WTC11 (cell line): ENCODE measurements around the gene EBI3. TPM values are rescaled to one million over a fixed set of nuclear protein-coding genes. Genes with fewer than 3 reads are reported as not detected.
"Not testable (repeated sequence)": the region's sequence is repeated elsewhere in the genome, so short reads cannot be mapped to it uniquely, and the experiment has no call there.

Experiments used
- ATAC-seq: fragments of 200-7000 bp; cut with Tn5 transposase; 2 replicates; pipeline ENCODE4 v1.10.0; 2021; ENCODE audit warnings: mild to moderate bottlenecking, moderate library complexity
- CTCF ChIA-PET: fragments of 300-600 bp; sonication (Branson Sonifier 250); formaldehyde crosslinking; loops from one replicate; lab custom pipeline; 2021; ENCODE audit warnings: antibody characterized with exemption; lab: Charles Lee
- POLR2A ChIA-PET: fragments of 350-600 bp; sonication (Branson Sonifier 250); formaldehyde crosslinking; loops from one replicate; lab custom pipeline; 2021; ENCODE audit warnings: antibody characterized with exemption; lab: Charles Lee
- DNase-seq: peaks from one replicate; pipeline ENCODE4 v3.0.0; 2021; ENCODE audit warnings: low spot score
- H3K27ac Mint-ChIP-seq: 2 replicates; pipeline ENCODE4 v1.8.0; 2021; ENCODE audit warnings: mixed read lengths
- H3K27me3 Mint-ChIP-seq: 2 replicates; pipeline ENCODE4 v1.8.0; 2021; ENCODE audit warnings: low read depth, mild to moderate bottlenecking, moderate library complexity, mixed read lengths
- H3K36me3 Mint-ChIP-seq: 2 replicates; pipeline ENCODE4 v1.8.0; 2021; ENCODE audit warnings: mixed read lengths
- H3K4me1 Mint-ChIP-seq: 2 replicates; pipeline ENCODE4 v1.8.0; 2022; ENCODE audit warnings: mixed read lengths
- H3K4me3 Mint-ChIP-seq: 2 replicates; pipeline ENCODE4 v1.8.0; 2021; ENCODE audit warnings: mild to moderate bottlenecking, moderate library complexity, mixed read lengths
- H3K9me3 Mint-ChIP-seq: 2 replicates; pipeline ENCODE4 v1.8.0; 2021; ENCODE audit warnings: mixed read lengths
- CBFB ChIP-seq: sonication (generic); formaldehyde crosslinking; IDR thresholded peaks from 2 replicates; pipeline ENCODE4 v1.8.1; 2022; ENCODE audit warnings: mild to moderate bottlenecking, low read depth, missing genetic modification reagents
- FOXJ3 ChIP-seq: sonication (generic); formaldehyde crosslinking; IDR thresholded peaks from 2 replicates; pipeline ENCODE4 v1.9.0; 2021; ENCODE audit warnings: missing genetic modification reagents, mild to moderate bottlenecking, borderline replicate concordance
- JAZF1 ChIP-seq: fragments of 250-450 bp; sonication (Bioruptor Pico); IDR thresholded peaks from 2 replicates; pipeline ENCODE4 v1.9.0; 2021; ENCODE audit warnings: moderate library complexity, mild to moderate bottlenecking, inconsistent platforms
- NFYB ChIP-seq: sonication (generic); formaldehyde crosslinking; conservative IDR thresholded peaks from 2 replicates; pipeline ENCODE4 v1.8.0; 2022; ENCODE audit warnings: low read depth, missing genetic modification reagents
- RELA ChIP-seq: sonication (generic); formaldehyde crosslinking; IDR thresholded peaks from 2 replicates; pipeline ENCODE4 v1.8.1; 2022; ENCODE audit warnings: missing genetic modification reagents, mild to moderate bottlenecking, borderline replicate concordance
- SP1 ChIP-seq: sonication (generic); formaldehyde crosslinking; conservative IDR thresholded peaks from 2 replicates; pipeline ENCODE4 v1.8.1; 2022; ENCODE audit warnings: missing genetic modification reagents
- ZNF232 ChIP-seq: sonication (generic); formaldehyde crosslinking; IDR thresholded peaks from 2 replicates; pipeline ENCODE4 v1.8.0; 2022; ENCODE audit warnings: mild to moderate bottlenecking, missing genetic modification reagents
- ZNF671 ChIP-seq: fragments of 250-450 bp; sonication (Bioruptor Pico); IDR thresholded peaks from 2 replicates; pipeline ENCODE4 v1.8.0; 2021; ENCODE audit warnings: mild to moderate bottlenecking
- total RNA-seq: library from RNA; stranded (reverse); gene quantifications from 3 replicates; pipeline ENCODE4 v1.2.3, GENCODE V29; 2021
- TF ChIP-seq, protein P1 (sequence below): sonication (generic); formaldehyde crosslinking; IDR thresholded peaks from 2 replicates; pipeline ENCODE4 v1.8.0; 2022; ENCODE audit warnings: missing genetic modification reagents

Gene EBI3
- total RNA-seq, 1 experiment from 2014 or later, result 0.81 TPM

DNA sequence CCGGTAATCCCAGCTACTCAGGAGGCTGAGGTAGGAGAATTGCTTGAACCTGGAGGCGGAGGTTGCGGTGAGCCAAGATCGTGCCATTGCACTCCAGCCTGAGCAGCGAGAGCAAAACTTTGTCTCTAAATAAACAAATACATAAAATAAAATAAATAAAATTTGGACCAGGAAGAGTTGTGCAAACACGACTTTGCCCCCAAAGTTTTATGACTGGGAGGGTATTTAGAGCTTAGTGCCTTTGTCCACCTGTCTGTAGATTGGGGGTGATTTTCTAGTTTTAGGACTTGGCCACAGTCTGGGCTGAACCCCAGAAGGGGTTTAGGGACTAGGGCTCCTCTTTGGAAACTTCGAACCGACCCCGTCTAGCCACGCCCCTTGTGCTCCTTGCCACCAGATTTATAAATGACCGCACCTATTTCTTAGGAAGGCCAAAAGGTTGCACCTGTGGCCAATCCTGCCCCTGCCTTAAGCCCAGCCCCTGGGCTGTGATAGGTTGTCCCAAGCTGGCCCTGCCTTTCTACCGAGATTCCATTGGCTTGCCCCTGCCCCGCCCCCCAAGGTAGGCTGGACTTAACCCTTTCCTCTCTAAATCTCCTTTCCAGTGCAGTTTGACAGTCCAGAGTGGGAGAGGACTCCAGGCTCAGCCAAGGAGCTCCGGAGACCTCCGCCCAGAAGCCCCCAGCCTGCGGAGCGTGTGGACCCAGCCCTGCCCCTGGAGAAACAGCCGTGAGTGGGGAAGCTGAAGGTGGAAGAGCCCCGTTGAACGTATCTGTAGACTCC lies 55.0 kb downstream of the EBI3 start:
- peak; percentile 93 for TF ChIP-seq NFYB (CRISPR knock-in tag)
- TF ChIP-seq CBFB, result no peak
- TF ChIP-seq ZNF232 (CRISPR knock-in tag), result no peak
- TF ChIP-seq JAZF1 (CRISPR knock-in tag), result no peak
- TF ChIP-seq, protein P1, sequence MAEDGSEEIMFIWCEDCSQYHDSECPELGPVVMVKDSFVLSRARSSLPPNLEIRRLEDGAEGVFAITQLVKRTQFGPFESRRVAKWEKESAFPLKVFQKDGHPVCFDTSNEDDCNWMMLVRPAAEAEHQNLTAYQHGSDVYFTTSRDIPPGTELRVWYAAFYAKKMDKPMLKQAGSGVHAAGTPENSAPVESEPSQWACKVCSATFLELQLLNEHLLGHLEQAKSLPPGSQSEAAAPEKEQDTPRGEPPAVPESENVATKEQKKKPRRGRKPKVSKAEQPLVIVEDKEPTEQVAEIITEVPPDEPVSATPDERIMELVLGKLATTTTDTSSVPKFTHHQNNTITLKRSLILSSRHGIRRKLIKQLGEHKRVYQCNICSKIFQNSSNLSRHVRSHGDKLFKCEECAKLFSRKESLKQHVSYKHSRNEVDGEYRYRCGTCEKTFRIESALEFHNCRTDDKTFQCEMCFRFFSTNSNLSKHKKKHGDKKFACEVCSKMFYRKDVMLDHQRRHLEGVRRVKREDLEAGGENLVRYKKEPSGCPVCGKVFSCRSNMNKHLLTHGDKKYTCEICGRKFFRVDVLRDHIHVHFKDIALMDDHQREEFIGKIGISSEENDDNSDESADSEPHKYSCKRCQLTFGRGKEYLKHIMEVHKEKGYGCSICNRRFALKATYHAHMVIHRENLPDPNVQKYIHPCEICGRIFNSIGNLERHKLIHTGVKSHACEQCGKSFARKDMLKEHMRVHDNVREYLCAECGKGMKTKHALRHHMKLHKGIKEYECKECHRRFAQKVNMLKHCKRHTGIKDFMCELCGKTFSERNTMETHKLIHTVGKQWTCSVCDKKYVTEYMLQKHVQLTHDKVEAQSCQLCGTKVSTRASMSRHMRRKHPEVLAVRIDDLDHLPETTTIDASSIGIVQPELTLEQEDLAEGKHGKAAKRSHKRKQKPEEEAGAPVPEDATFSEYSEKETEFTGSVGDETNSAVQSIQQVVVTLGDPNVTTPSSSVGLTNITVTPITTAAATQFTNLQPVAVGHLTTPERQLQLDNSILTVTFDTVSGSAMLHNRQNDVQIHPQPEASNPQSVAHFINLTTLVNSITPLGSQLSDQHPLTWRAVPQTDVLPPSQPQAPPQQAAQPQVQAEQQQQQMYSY (CRISPR knock-in tag), result no peak
- TF ChIP-seq SP1 (CRISPR knock-in tag), result peak; percentile 70
- H3K4me3 Mint-ChIP-seq, result peak overlapping the region; percentile 58
- no peak overlapping the region for H3K27ac Mint-ChIP-seq
- CTCF ChIA-PET, result interaction anchor here (1.0 to 10.5 kb wide), 3 partner anchors 16 to 68 kb away, joined by 5 to 172 read pairs (median 6); no protein-coding TSS in a partner anchor
- ATAC-seq (peak; percentile 99), DNase-seq (peak; percentile 91)
- POLR2A ChIA-PET, result interaction anchor here (0.6 to 0.7 kb wide), 2 partner anchors 58 to 124 kb away, joined by 3 to 4 read pairs; no protein-coding TSS in a partner anchor
- peaks cover 2% of the 10 kb centered on the region; the same call in 1 of the 2 replicates for H3K4me1 Mint-ChIP-seq
- no peaks in the 10 kb centered on the region for H3K9me3 Mint-ChIP-seq
- peaks cover 56% of the 10 kb centered on the region for H3K27me3 Mint-ChIP-seq
- H3K36me3 Mint-ChIP-seq, result no peaks in the 10 kb centered on the region

DNA sequence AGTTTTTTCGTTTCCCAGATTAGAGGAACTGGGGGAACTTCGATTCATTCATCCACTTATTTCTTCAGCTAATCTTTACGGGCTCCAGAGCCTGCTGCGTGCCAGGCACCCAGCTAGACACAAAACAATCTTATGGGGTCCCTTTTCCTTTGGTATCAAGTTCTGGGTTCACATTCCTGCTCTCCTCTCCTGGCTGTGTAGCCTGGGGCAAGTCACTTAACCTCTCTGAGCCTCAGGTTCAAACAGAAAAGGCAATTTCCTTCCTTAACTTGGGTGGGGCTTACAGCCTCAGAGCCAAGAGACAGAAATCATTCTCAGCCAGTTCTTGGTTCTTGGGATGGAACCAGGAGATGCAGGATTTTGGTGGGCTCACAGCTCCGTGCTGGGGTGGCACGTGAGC lies 55.7 kb downstream of the EBI3 start:
- Mint-ChIP-seq H3K36me3 (no peaks in the 10 kb centered on the region), H3K27me3 (peaks cover 52% of the 10 kb centered on the region), H3K9me3 (no peaks in the 10 kb centered on the region), H3K27ac (no peak overlapping the region), H3K4me1 (peaks cover 2% of the 10 kb centered on the region; the same call in 1 of the 2 replicates), H3K4me3 (no peak overlapping the region)
- ChIA-PET POLR2A (interaction anchor here (0.7 kb wide), 1 partner anchor 58 kb away, joined by 4 read pairs; no protein-coding TSS in a partner anchor), CTCF (interaction anchor here (1.0 to 10.5 kb wide), 3 partner anchors 17 to 68 kb away, joined by 5 to 172 read pairs (median 6); no protein-coding TSS in a partner anchor)
- ATAC-seq (no peak), DNase-seq (no peak)
- TF ChIP-seq FOXJ3 (CRISPR knock-in tag) (no peak), ZNF671 (CRISPR knock-in tag) (no peak), RELA (CRISPR knock-in tag) (no peak)
- TF ChIP-seq, protein P1 (CRISPR knock-in tag), result no peak

DNA sequence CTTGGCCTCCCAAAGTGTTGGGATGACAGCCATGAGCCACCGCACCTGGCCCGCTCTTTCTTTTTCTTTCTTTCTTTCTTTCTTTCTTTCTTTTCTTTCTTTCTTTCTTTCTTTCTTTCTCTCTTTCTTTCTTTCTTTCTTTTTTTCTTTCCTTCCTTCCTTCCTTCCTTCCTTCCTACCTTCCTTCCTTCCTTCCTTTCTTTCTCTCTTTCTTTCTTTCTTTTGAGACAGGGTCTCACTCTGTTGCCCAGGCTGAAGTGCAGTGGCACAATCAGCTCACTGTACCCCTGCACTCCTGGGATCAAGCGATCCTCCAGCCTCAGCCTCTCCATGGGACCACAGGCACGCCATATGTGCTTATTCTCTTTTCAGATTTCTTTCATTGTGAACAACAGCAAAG lies 56.8 kb downstream of the EBI3 start:
- ATAC-seq, H3K36me3 Mint-ChIP-seq, H3K4me3 Mint-ChIP-seq, DNase-seq, H3K4me1 Mint-ChIP-seq, H3K27ac Mint-ChIP-seq, H3K9me3 Mint-ChIP-seq, POLR2A ChIA-PET: not testable (repeated sequence)
- CTCF ChIA-PET, result interaction anchor here (1.0 to 3.9 kb wide), 2 partner anchors 19 to 56 kb away, joined by 4 to 11 read pairs; no protein-coding TSS in a partner anchor
- peaks cover 40% of the 10 kb centered on the region for H3K27me3 Mint-ChIP-seq

Other genes with a start within 250 kb of the EBI3 start
- 3,572 to 3,864 TPM (median 3,852 TPM) in 3 replicates for gene EEF2, start 244.1 kb upstream of the EBI3 start, total RNA-seq
- gene PIAS4, start 221.8 kb upstream of the EBI3 start, total RNA-seq, result 45.5 to 46.0 TPM (median 45.9 TPM) in 3 replicates
- 22.8 to 27.9 TPM (median 24.6 TPM) in 3 replicates for gene ZBTB7A, start 162.6 kb upstream of the EBI3 start, total RNA-seq
- gene MAP2K2, start 105.4 kb upstream of the EBI3 start, total RNA-seq, result 175 to 177 TPM (median 176 TPM) in 3 replicates
- gene CREB3L3, start 75.9 kb upstream of the EBI3 start, total RNA-seq, result 0.09 to 0.46 TPM in 2 of 3 replicates, not detected in the other
- gene SIRT6, start 47.0 kb upstream of the EBI3 start, total RNA-seq, result 27.2 to 29.9 TPM (median 28.1 TPM) in 3 replicates
- 11.3 to 15.0 TPM (median 14.8 TPM) in 3 replicates for gene ANKRD24, start 46.8 kb upstream of the EBI3 start, total RNA-seq
- 24.3 to 26.5 TPM (median 25.2 TPM) in 3 replicates for gene YJU2, start 17.6 kb downstream of the EBI3 start, total RNA-seq
- 2.0 to 3.6 TPM (median 3.4 TPM) in 3 replicates for gene SHD, start 49.7 kb downstream of the EBI3 start, total RNA-seq
- 0.55 to 1.0 TPM (median 0.94 TPM) in 3 replicates for gene TMIGD2, start 72.9 kb downstream of the EBI3 start, total RNA-seq
- 61.3 to 69.2 TPM (median 65.7 TPM) in 3 replicates for gene FSD1, start 75.1 kb downstream of the EBI3 start, total RNA-seq
- gene STAP2, start 109.3 kb downstream of the EBI3 start, total RNA-seq, result 18.2 to 21.1 TPM (median 20.2 TPM) in 3 replicates
- 28.3 to 37.7 TPM (median 37.4 TPM) in 3 replicates for gene MPND, start 114.0 kb downstream of the EBI3 start, total RNA-seq
- gene SH3GL1, start 171.0 kb downstream of the EBI3 start, total RNA-seq, result 89.4 to 109 TPM (median 89.7 TPM) in 3 replicates
- 126 to 161 TPM (median 137 TPM) in 3 replicates for gene CHAF1A, start 173.1 kb downstream of the EBI3 start, total RNA-seq
- gene UBXN6, start 228.3 kb downstream of the EBI3 start, total RNA-seq, result 34.8 to 39.8 TPM (median 38.8 TPM) in 3 replicates
- gene HDGFL2, start 242.8 kb downstream of the EBI3 start, total RNA-seq, result 111 to 116 TPM (median 115 TPM) in 3 replicates